HG02870 (cell line): ENCODE data around the gene CLMN.
"Not testable (repeated sequence)": the region's sequence is repeated elsewhere in the genome, so short reads cannot be mapped to it uniquely, and the experiment has no call there.

Source experiments
- ATAC-seq: cut with Tn5 transposase; IDR thresholded peaks from one replicate; pipeline ENCODE4 v1.9.1; 2021; ENCODE audit warnings: mild to moderate bottlenecking, moderate library complexity; ENCODE audit not compliant: unreplicated experiment

The CLMN gene

GRCh38 chr14:95289323-95290010, 30.2 kb downstream of the CLMN start:
- no peak for ATAC-seq

DNA sequence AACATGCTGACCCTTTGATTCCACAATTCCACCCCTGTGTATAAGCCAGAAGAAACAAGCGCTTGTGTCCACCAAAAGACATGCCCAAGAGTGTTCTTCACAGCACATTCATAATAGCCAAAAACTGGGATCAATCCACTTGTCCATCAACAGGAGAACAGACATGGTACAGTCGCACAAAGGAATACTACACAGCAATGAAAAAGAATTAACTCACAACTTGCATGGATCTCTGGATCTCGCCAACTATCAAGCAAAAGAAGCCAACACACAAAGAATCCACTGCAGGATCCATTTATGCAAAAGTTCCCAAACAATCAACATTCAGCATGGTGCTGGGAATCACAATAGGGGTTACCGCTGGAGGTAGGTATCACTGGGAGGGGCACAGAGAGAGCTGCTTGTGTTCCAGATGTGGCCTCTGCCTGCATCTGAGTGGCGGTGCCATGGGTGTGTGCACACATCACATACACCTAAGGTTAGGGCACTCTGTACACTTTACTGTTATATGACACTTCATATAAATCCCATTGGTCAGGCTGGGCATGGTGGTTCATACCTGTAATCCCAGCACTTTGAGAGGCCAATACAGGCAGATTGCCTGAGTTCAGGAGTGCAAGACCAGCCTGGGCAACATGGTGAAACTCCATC, 30.9 kb downstream of the CLMN start:
- ATAC-seq = no peak

DNA sequence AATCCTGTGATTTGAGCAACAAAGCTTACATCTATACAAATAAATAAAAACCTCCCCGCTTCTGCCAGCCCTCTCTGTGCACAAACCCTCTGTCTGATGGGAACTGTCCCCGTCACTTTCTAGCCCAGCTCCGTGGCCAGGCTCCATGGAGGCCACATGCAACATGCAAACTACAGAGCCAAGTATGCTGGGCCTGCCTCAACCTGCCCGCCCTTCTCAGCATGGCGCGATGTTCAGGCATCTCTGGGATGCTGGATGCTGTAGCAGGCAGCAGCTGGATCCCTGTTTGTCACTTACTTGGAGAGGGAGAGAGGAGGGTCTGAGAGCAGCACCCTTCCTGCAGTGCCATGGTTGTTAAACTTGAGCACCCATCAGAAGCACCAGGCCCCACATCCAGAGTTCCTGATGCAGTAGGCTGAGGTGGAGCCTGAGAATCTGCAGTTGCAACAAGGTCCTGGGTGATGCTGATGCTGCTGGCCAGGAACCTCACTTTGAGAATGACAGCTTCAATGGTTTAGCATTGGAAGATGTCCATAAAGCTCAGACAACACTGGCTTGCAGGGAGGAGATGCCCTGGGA, 32.4 kb downstream of the CLMN start:
- ATAC-seq = no peak

GRCh38 chr14:95286645-95287044, 33.1 kb downstream of the CLMN start:
- ATAC-seq = no peak

DNA sequence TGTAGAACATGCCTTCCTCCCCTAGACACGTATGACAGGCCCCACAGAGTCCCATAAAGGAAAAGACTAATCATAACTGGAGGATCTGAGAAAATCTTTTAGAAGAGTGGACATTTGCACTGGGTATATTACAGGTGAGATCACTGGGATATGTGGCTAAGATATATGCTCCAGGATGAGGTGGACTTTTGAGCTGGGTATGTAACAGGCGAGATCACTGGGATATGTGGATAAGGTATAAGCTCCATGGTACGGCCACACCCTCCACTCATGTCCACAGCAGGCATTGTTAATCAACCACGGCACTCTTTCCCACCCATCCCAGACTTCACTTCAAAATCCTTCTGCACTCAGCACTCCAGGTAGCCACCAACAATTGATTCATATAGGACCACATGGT, 34.1 kb downstream of the CLMN start:
- ATAC-seq = no peak

GRCh38 chr14:95283802-95284201, 35.9 kb downstream of the CLMN start:
- not testable (repeated sequence) for ATAC-seq

DNA sequence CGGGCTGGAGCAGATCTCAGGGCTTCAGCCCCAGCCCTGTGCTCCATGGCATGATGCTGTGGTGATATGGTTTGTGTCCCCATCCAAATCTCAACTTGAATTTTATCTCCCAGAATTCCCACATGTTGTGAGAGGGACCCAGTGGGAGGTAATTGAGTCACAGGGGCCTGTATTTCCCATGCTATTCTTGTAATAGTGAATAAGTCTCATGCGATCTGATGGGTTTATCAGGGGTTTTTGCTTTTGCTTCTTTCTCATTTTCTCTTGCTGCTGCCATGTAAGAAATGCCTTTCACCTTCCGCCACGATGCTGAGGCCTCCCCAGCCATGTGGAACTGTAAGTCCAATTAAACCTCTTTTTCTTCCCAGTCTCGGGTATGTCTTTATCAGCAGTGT, 36.7 kb downstream of the CLMN start:
- not testable (repeated sequence) for ATAC-seq

GRCh38 chr14:95282354-95282985, 37.2 kb downstream of the CLMN start:
- ATAC-seq = no peak

GRCh38 chr14:95281560-95282176, 38.0 kb downstream of the CLMN start:
- ATAC-seq = no peak

DNA sequence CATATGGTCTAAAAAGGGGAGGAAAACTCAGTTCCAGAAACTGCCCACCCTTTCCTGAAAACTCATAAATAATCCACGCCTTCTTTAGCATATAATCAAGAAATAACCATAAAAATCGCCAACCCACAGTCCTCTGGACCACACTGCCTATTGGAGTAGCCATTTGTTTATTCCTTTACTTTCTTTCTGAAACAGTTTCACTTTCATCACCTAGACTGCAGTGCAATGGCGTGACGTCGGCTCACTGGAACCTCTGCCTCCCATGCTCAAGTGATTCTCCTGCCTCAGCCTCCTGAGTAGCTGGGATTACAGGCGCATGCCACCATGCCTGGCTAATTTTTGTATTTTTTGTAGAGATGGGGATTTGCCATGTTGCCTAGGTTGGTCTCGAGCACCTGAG, 44.2 kb downstream of the CLMN start:
- ATAC-seq = no peak

DNA sequence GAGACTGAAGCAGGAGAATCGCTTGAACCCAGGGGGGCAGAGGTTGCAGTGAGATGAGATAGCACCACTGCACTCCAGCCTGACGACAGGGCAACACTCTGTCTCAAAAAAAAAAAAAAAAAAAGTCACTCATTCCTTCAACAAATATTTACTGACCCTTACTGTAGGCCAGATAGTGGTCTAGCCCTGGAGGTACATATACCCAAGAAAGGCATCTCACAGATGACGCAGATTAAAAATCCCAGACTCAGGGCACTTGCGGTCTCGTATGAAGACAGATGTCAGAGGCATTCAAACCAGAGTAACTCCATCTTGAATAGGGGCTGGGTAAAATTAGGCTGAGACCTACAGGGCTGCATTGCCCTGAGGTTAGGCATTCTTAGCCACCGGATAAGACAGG, 44.8 kb downstream of the CLMN start:
- no peak for ATAC-seq

GRCh38 chr14:95274279-95274678, 45.4 kb downstream of the CLMN start:
- ATAC-seq = no peak

DNA sequence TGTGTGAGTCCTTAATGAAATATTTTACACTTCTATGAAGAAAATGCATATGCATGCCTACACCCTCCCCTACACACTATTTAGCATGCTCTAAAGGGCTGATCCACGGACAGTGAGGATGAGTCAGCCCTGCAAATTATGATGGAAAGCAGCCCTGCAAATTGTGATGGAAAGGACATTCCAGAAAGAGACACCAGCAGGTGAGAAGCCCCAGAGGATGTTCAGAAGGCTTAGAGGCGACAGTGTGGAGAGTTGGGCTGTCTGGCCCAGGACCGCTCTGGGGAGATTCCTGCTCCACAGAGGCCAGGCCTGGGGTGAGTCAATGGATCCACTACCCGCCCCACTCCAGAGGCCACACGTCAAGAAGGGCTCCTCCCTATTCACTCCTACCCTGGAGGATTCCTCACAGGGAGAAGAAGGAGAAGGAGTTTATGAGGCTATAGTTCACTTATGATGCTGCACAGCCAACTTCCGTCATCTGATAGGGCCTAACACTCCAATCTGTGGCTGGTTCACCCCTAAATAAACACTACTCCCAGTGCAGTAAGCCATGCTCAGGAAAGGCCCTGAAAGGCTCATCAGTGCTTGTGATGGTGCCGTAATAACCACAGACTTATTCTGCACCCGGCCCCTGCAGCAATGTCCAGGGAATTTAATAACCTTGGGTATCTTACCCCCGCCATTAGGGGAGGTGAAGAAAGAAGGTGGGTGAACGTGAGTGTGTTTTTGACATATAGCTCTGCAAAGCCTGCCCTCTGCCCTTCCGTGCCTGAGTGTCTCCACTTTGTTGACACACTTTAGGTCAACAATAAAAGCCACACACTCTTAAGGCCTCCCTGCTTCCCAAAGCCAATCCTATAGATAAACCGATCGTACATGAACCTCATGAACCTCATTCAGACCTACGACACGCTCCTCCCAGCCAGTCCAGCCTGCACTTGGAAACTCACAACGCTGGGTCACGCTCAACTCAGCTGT, 46.4 kb downstream of the CLMN start:
- no peak for ATAC-seq

DNA sequence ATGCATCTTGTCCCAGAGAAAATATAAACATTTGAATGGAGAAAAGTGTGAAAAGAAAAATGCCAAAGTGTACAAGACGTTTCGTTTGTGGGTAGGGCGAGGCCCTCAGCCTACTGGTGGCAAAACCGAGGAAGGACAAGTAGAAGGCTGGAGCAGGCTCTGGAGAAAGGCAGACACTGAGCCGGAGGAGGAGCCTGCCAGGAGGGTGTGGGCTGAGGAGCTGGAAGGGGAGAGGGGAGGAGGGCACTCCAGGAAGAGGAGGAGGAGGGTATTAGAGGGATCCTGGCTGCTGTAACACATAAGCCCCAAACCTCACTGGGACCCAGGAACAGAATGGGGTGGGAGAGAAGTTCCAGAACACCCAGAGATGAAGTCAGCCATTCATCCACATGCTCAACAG, 47.7 kb downstream of the CLMN start:
- ATAC-seq = no peak

DNA sequence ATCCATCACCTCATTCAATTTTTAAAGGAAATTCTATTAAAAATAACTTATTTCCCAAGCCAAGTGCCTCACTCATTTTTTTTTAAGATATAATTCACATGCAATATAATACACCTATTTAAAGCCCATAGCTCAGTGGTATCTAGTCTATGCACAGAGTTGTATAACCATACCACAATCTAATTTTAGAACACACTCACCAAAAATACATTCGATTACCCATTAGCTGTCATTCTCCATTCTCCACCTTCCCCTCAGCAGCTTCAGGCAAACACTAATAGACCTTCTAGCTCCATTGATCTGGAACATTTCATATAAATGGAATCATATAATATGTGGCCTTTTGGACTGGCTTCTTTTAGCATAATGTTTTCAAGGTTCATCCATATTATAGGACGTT, 49.5 kb downstream of the CLMN start:
- no peak for ATAC-seq

DNA sequence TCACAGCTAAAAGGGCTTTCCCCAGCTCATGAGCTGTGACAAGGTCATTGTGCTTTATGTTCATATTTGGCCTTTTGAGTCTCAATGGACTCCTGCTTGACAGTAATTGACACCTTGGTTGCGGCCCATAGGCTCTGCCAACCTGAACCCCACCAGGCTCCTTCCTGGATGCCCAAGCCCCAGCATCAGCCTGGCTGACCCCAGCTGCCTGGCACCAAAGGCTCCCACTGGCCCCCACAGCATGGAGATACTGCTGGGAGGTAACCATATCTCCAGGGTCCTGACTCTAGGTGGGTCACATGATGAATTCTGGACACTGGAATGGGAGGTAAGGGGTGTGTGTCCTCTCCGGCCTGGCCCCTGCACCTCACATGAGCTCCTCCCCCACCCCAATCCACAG, 50.2 kb downstream of the CLMN start:
- no peak for ATAC-seq

DNA sequence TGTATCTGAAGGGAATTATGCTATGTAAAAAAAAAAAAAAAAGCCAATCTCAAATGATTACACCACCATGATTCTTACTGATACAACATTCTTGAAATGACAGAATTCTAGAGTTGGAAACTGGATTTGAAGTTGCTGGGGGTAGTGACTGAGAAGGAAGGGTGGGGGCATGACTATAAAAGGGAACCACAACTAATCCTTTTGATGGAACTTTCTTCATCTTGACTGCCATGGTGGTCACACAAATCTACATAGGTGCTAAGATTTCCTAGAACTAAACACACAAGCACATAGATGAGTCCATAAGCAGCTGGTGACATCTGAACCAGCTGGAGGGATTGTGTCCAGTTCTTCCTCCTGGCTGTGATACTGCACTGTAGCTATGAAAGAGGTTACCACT, 51.4 kb downstream of the CLMN start:
- no peak for ATAC-seq

- ATAC-seq = no peak
Measured at GRCh38 chr14:95267306-95267705, 52.4 kb downstream of the CLMN start.

DNA sequence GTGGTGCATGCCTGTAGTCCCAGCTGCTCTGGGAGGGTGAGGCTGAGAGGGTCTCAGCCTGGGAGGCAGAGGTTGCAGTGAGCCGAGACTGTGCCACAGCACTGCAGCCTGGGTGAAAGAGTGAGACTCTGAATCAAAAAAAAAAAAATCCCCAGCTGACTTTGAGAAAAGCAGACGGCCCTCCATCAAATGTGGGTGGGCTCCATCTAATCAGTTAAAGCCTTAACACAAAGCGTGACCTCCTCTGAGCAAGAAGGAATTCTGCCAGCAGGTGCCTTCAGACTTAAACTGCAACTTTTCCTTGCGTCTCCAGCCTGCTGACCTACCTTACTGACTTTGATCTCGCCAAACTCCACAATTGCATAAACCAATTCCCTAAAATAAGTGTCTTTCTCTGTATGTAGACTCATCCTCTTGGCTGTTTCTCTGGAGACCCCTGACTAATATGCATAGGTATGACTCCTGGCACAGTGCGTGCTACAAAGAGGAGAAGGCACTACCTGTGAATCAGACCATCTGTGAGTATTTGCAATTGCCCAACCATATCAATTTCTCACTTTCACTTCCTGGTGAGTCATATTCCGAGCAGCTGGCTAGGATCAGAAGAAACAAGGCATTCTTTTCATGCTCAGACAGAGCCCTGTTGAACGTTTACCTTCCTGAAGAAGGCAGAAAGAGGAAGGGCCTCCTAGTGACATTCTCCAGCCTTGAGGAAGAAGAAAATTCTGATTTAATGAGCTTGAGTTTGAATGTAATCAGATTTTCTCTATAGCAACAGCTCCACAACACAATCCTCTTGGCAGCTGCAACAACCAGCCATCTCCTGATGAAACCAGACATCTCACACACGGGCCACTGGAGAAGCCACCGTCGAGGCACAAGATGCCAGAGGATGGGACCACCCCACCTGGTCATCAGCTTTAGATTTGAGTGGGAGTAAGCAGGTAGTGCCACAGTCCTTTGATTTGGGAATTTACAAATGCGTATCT, 54.3 kb downstream of the CLMN start:
- peak; percentile 89 for ATAC-seq
